Mucosa of descending colon (tissue), 3 donors: Measurements from ENCODE around the gene TCIRG1. TPM values are rescaled to one million over a fixed set of nuclear protein-coding genes. Genes with fewer than 3 reads are reported as not detected.
A peak's percentile ranks its signal among the peaks of the same experiment; 100 is the strongest.

Source experiments
- ATAC-seq: fragments of 200-7000 bp; cut with Tn5 transposase; one replicate; pipeline ENCODE4 v1.9.1; 2020; ENCODE audit warnings: mild to moderate bottlenecking, moderate library complexity
- DNase-seq, 3 donors: peaks; one replicate each; pipeline ENCODE4 v3.0.0-alpha.2; 2020
- H3K36me3 ChIP-seq: fragments of 200-600 bp; one replicate; pipeline ENCODE4 v1.8.0; 2021; ENCODE audit warnings: low read depth, mild to moderate bottlenecking
- H3K4me1 ChIP-seq: fragments of 200-600 bp; one replicate; pipeline ENCODE4 v1.8.0; 2021; ENCODE audit warnings: low read depth, mild to moderate bottlenecking
- H3K4me3 ChIP-seq: fragments of 200-600 bp; one replicate; pipeline ENCODE4 v1.8.0; 2021; ENCODE audit warnings: mild to moderate bottlenecking
- H3K9me3 ChIP-seq: fragments of 200-600 bp; one replicate; pipeline ENCODE4 v1.8.0; 2021; ENCODE audit warnings: mild to moderate bottlenecking
- CTCF ChIP-seq: fragments of 200-600 bp; IDR thresholded peaks from one replicate; pipeline ENCODE4 v1.8.0; 2022; ENCODE audit warnings: antibody characterized with exemption, mild to moderate bottlenecking
- intact Hi-C, 2 donors: fragments of 100-400 bp; cut with DNase I in 1 of 2; cut with micrococcal nuclease in 1 of 2; formaldehyde crosslinking; loops; one replicate each; pipeline versions ENCODE4 v1.11.0 to v1.11.1; 2022; cut with DNase I, micrococcal nuclease
- total RNA-seq, 3 donors: library from RNA; stranded (reverse); fragmentation: NEBNext Ultra II Directional in 2 of 3; extraction: Animal tissue kit (Norgen Biotek cat#: 25700) in 2 of 3; gene quantifications; one replicate each; pipeline versions ENCODE4 v1.2.1 to v1.2.4, GENCODE V29; 2021 to 2023
- donor health status: DM: no; HTN: no; CAD: no; lungs with moderate emphysema.
- donor health status: DM: no; HTN: no; CAD: no.
- donor health status: DM: no; HTN: yes; CAD: no.

The TCIRG1 gene
- total RNA-seq, 3 donors from 2014 or later = 155 to 189 (median 166) TPM

GRCh38 chr11:68006606-68007166, 32.1 kb upstream of the TCIRG1 start:
- peak in 2 of 3 donors; percentile 4 to 22 for DNase-seq
- TF ChIP-seq CTCF = no peak
- H3K4me3 ChIP-seq = no peak overlapping the region
- H3K36me3 ChIP-seq = no peaks in the 10 kb centered on the region
- intact Hi-C loops = no loop called here
- no peak for ATAC-seq
- H3K4me1 ChIP-seq = peaks cover 45% of the 10 kb centered on the region
- no peaks in the 10 kb centered on the region for H3K9me3 ChIP-seq

GRCh38 chr11:68007498-68008380, 31.1 kb upstream of the TCIRG1 start:
- intact Hi-C loops = no loop called here
- peak in 2 of 3 donors; percentile 10 to 31 for DNase-seq
- Histone ChIP-seq H3K36me3 (no peaks in the 10 kb centered on the region), H3K9me3 (no peaks in the 10 kb centered on the region), H3K4me1 (peaks cover 43% of the 10 kb centered on the region), H3K4me3 (no peak overlapping the region)
- no peak for ATAC-seq
- TF ChIP-seq CTCF = no peak

GRCh38 chr11:68008381-68009337, 30.2 kb upstream of the TCIRG1 start:
- TF ChIP-seq CTCF = no peak
- ATAC-seq = peak; percentile 32
- peak; percentile 76 to 85 (median 79) for DNase-seq
- peaks cover 40% of the 10 kb centered on the region for H3K4me1 ChIP-seq
- H3K9me3 ChIP-seq = no peaks in the 10 kb centered on the region
- intact Hi-C loops = no loop called here
- H3K36me3 ChIP-seq = no peaks in the 10 kb centered on the region
- no peak overlapping the region for H3K4me3 ChIP-seq

- ATAC-seq = no peak
- H3K4me1 ChIP-seq = peaks cover 45% of the 10 kb centered on the region
Observed at GRCh38 chr11:68009391-68010089, 29.3 kb upstream of the TCIRG1 start.

More at GRCh38 chr11:68009391-68010089, 29.3 kb upstream of the TCIRG1 start:
- no peak overlapping the region for H3K4me3 ChIP-seq
- no peaks in the 10 kb centered on the region for H3K9me3 ChIP-seq
- H3K36me3 ChIP-seq = no peaks in the 10 kb centered on the region
- no peak for TF ChIP-seq CTCF
- intact Hi-C loops = no loop called here
- DNase-seq = peak in 2 of 3 donors; percentile 44 to 51
